OCI-LY1 (cell line): ENCODE measurements around the gene DNAAF8.

ENCODE experiments used
- EZH2 ChIP-seq: fragments of 200-600 bp; sonication (generic), shearing (Covaris generic); IDR thresholded peaks from 2 replicates; pipeline ENCODE4 v1.8.0; 2017; ENCODE audit warnings: borderline replicate concordance, mixed run types, mild to moderate bottlenecking, antibody characterized with exemption, low read length, moderate library complexity, mixed read lengths
- TF ChIP-seq, protein P1 (sequence below): fragments of 200-600 bp; sonication (generic), shearing (Covaris generic); IDR thresholded peaks from 2 replicates; pipeline ENCODE4 v1.5.1; 2017; ENCODE audit warnings: mild to moderate bottlenecking, antibody characterized with exemption, low read length, moderate library complexity, mixed read lengths

DNA sequence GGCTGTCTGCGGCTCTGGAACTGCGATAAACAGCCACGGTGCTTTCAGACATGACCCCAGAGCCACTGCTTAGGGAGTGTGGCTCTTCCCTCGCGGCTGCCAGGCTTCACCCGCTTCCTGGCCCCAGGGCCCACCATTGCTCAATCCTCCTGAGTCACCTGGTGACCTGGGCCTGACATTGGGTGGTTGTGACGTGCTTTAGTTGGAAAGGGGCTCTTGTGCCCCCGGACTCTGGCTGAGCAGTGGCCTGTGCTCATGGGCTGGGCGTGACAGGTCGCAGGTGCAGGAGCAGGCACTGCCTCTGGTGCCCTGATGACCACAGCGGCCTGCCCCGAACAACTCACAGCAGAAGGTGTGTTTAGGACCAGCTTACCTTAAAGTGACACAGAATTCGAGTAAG lies 49.6 kb upstream of the DNAAF8 start:
- TF ChIP-seq, protein P1, sequence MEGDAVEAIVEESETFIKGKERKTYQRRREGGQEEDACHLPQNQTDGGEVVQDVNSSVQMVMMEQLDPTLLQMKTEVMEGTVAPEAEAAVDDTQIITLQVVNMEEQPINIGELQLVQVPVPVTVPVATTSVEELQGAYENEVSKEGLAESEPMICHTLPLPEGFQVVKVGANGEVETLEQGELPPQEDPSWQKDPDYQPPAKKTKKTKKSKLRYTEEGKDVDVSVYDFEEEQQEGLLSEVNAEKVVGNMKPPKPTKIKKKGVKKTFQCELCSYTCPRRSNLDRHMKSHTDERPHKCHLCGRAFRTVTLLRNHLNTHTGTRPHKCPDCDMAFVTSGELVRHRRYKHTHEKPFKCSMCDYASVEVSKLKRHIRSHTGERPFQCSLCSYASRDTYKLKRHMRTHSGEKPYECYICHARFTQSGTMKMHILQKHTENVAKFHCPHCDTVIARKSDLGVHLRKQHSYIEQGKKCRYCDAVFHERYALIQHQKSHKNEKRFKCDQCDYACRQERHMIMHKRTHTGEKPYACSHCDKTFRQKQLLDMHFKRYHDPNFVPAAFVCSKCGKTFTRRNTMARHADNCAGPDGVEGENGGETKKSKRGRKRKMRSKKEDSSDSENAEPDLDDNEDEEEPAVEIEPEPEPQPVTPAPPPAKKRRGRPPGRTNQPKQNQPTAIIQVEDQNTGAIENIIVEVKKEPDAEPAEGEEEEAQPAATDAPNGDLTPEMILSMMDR: no peak
- TF ChIP-seq EZH2: no peak
